ENCODE data around the gene MT3. TPM values are rescaled to one million over a fixed set of nuclear protein-coding genes. Genes with fewer than 3 reads are reported as not detected.

The MT3 gene
- total and polyA plus RNA-seq, 2 experiments from 2014 or later: not detected

- Histone ChIP-seq H3K27ac (ENCODE audit: low read depth) (no peak overlapping the region), H3K4me2 (no peak overlapping the region), H3K79me2 (replicated peaks; ENCODE audit: insufficient read depth) (no peaks in the 10 kb centered on the region), H3K4me1 (ENCODE audit: insufficient read depth) (peaks cover 18% of the 10 kb centered on the region), H2AFZ (no peak overlapping the region), H3F3A (replicated peaks; ENCODE audit: low read depth) (peaks cover 11% of the 10 kb centered on the region; the same call in 1 of the 2 replicates), H3K4me3 (no peak overlapping the region), H3K36me3 (ENCODE audit: insufficient read depth) (no peaks in the 10 kb centered on the region), H4K20me1 (replicated peaks; ENCODE audit: insufficient read depth) (no peaks in the 10 kb centered on the region), H3K9me2 (ENCODE audit: insufficient read depth) (no peaks in the 10 kb centered on the region), H3K27me3 (ENCODE audit: insufficient read depth) (peaks cover 42% of the 10 kb centered on the region)
- no peak for ATAC-seq
- Mint-ChIP-seq H3K9me3 (no peaks in the 10 kb centered on the region), H3K27ac (no peak overlapping the region), H3K27me3 (ENCODE audit: insufficient read depth, low read depth, poor library complexity) (peaks cover 33% of the 10 kb centered on the region), H3K36me3 (ENCODE audit: low read depth) (peaks cover 9% of the 10 kb centered on the region; the same call in 2 of the 3 replicates), H3K4me1 (peaks cover 25% of the 10 kb centered on the region), H3K4me3 (no peak overlapping the region)
- no peak for DNase-seq (ENCODE audit: low spot score)
- no peak for TF ChIP-seq JUNB (IDR thresholded peaks at IDR 0.05; ENCODE audit: unreplicated experiment)
- no peak for TF ChIP-seq CTCF (conservative IDR thresholded peaks at IDR 0.05; ENCODE audit: low read depth in 2 of 2)
- TF ChIP-seq ZNF462 (CRISPR knock-in tag; IDR thresholded peaks at IDR 0.05): no peak
- TF ChIP-seq NANOG (IDR thresholded peaks at IDR 0.05; ENCODE audit: borderline replicate concordance): no peak
- no peak for TF ChIP-seq POLR2AphosphoS5 (IDR thresholded peaks at IDR 0.05; ENCODE audit: low read depth)
- TF ChIP-seq EZH2phosphoT487 (IDR thresholded peaks at IDR 0.05; ENCODE audit: unreplicated experiment): no peak
- no peak for TF ChIP-seq EZH2 (IDR thresholded peaks at IDR 0.05; ENCODE audit: low read depth, unreplicated experiment)
- no peak for TF ChIP-seq STAT1 (IDR thresholded peaks at IDR 0.05; ENCODE audit: unreplicated experiment)
- TF ChIP-seq ETS1 (IDR thresholded peaks at IDR 0.05): no peak
- no peak for TF ChIP-seq ZNF331 (CRISPR knock-in tag; IDR thresholded peaks at IDR 0.05; ENCODE audit: low read depth)
- TF ChIP-seq CREB1 (CRISPR knock-in tag; IDR thresholded peaks at IDR 0.05; ENCODE audit: low read depth): no peak
These were observed 15.6 kb downstream of the MT3 start for GRCh38 chr16:56604966-56605365.

All from GM23338 (cell line).